ENCODE measurements around the gene ANKS3. TPM values are rescaled to one million over a fixed set of nuclear protein-coding genes. Genes with fewer than 3 reads are reported as not detected.

Gene ANKS3
- polyA plus RNA-seq, 1 donor (not counting 4 experiments of a cell fraction or from before 2014, with no cell fraction given) = 11.7 TPM

DNA sequence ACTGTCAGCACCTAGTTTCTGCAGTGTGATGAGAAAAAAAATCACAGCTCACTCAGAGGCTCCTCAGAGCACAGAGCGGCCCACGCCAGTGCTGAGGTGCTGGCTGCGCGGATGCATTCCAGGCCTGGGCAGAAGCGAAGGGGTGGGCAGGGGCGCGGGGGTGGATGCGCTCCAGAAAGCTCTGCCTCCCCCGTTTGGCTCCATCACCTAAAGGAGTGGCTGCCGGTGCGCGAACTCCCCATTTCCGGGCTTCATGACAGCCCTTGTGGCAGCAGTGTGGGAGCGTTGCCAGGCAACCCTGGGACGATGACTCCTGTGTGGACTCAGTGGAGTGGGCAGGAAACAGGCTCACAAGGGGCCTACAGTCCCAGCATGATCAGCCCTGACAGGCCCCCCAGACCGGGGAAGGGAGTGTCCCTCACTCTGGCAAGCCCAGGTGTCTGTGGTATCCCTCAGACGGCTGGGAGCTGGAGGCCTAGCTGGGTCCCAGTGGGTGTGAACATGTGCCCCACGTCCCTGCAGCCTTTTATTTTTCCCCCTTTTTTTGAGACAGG is 73.5 kb downstream of the ANKS3 start:
- no peak overlapping the region for H3K9ac ChIP-seq (ENCODE audit: control insufficient read depth, extremely low read depth, insufficient read depth, low read length)
- no peak overlapping the region for H2AFZ ChIP-seq (ENCODE audit: control insufficient read depth, low read length)
- dilution Hi-C loops (cut with MboI; ENCODE audit: extremely low pct_ligation_motif_present, low sequenced_read_pairs) = no loop called here
- no peak overlapping the region for H3K4me3 ChIP-seq (ENCODE audit: control insufficient read depth in 2 of 3, extremely low read depth in 1 of 3, insufficient read depth in 2 of 3, low read depth in 1 of 3, low read length in 3 of 3)
- no peaks in the 10 kb centered on the region for H3K9me3 ChIP-seq (ENCODE audit: control insufficient read depth, low read depth, low read length)
- no peak for DNase-seq (ENCODE audit: low read depth, low spot score)
- no peaks in the 10 kb centered on the region for H4K20me1 ChIP-seq (ENCODE audit: control insufficient read depth, extremely low read depth, insufficient read depth, low read length)
- H3K27me3 ChIP-seq (ENCODE audit: control insufficient read depth, extremely low read depth, insufficient read depth, low read length) = no peaks in the 10 kb centered on the region
- peaks cover 18% of the 10 kb centered on the region for H3K4me1 ChIP-seq (ENCODE audit: control insufficient read depth, extremely low read depth, insufficient read depth, low read length)
- peaks cover 4% of the 10 kb centered on the region for H3K9me1 ChIP-seq (ENCODE audit: control insufficient read depth, extremely low read depth, insufficient read depth, low read length)
- H3K79me2 ChIP-seq (ENCODE audit: control insufficient read depth, insufficient read depth, low read length) = no peaks in the 10 kb centered on the region
- no peak for FAIRE-seq
- H3K4me2 ChIP-seq (ENCODE audit: control insufficient read depth, extremely low read depth, insufficient read depth, low read depth, low read length) = no peak overlapping the region
- TF ChIP-seq EZH2 (IDR thresholded peaks at IDR 0.05; ENCODE audit: low read length) (no peak), CTCF (optimal IDR thresholded peaks at IDR 0.05 in 1 of 3, IDR thresholded peaks at IDR 0.05 in 1 of 3, conservative IDR thresholded peaks at IDR 0.05 in 1 of 3; ENCODE audit: extremely low read depth in 1 of 3, insufficient read depth in 2 of 3, low read length in 3 of 3) (no peak)
- H3K27ac ChIP-seq (ENCODE audit: control insufficient read depth, insufficient read depth, low read length) = no peak overlapping the region
- peaks cover 8 to 31% of the 10 kb centered on the region in 2 experiments for H3K36me3 ChIP-seq (ENCODE audit: control insufficient read depth in 2 of 2, extremely low read depth in 1 of 2, insufficient read depth in 2 of 2, low read length in 2 of 2)

DNA sequence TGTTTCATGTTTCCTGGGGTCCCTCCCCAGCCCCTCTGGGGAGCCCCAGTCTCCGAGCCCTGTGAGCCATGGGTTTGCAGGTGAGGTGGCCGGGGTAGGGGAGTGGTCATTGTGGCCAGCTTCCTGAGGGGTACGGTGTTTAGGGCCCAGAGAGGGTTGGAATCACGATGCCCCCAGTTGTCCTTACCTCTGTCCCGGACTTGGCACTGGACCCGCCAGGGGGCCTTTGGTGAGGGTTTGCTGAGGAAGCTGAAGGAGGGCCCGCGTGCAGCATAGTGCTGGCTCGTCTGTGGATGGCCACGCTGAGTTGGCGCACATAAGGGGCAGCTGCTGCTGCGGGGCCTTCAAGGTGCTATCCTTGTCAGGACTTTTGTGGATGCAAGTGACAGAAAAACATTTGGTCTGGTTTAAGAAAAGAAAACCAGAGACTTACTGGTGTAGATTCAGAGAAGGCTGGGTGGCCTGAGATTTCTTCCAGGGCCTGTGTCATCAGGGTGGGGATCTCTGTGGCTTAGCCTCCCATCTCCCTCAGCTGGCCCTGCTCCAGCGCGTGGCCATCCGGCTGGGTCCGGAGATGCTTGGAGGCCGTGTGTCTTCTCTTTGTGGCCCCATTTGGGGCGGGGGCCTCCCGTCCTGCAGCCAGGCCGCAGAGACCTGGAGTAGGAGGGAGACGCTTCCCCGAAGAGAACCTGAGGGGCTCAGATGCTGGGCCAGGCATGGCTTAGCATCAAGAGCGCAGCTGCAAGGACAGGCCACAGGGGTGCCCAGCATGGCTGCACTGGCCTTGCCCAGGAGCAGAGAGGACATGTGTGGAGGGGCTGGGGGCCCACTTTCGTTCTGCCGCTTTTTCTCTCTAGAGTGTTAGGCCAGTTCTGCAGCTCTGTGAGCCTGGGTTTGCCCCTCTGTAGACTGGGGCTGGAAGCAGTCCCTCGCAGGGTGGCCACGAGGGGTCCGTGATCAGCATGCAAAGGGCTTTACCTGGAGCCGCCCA is 74.4 kb downstream of the ANKS3 start:
- no peaks in the 10 kb centered on the region for H4K20me1 ChIP-seq (ENCODE audit: control insufficient read depth, extremely low read depth, insufficient read depth, low read length)
- no peaks in the 10 kb centered on the region for H3K79me2 ChIP-seq (ENCODE audit: control insufficient read depth, insufficient read depth, low read length)
- H3K9ac ChIP-seq (ENCODE audit: control insufficient read depth, extremely low read depth, insufficient read depth, low read length) = no peak overlapping the region
- no peak for FAIRE-seq
- no peaks in the 10 kb centered on the region for H3K27me3 ChIP-seq (ENCODE audit: control insufficient read depth, extremely low read depth, insufficient read depth, low read length)
- no peak overlapping the region for H3K4me3 ChIP-seq (ENCODE audit: control insufficient read depth in 2 of 3, extremely low read depth in 1 of 3, insufficient read depth in 2 of 3, low read depth in 1 of 3, low read length in 3 of 3)
- H3K4me1 ChIP-seq (ENCODE audit: control insufficient read depth, extremely low read depth, insufficient read depth, low read length) = peaks cover 9% of the 10 kb centered on the region
- H3K36me3 ChIP-seq (ENCODE audit: control insufficient read depth in 2 of 2, extremely low read depth in 1 of 2, insufficient read depth in 2 of 2, low read length in 2 of 2) = peaks cover 8 to 36% of the 10 kb centered on the region in 2 experiments
- DNase-seq (ENCODE audit: low read depth, low spot score) = no peak
- peaks cover 4% of the 10 kb centered on the region for H3K9me1 ChIP-seq (ENCODE audit: control insufficient read depth, extremely low read depth, insufficient read depth, low read length)
- H3K9me3 ChIP-seq (ENCODE audit: control insufficient read depth, low read depth, low read length) = no peaks in the 10 kb centered on the region
- dilution Hi-C loops (cut with MboI; ENCODE audit: extremely low pct_ligation_motif_present, low sequenced_read_pairs) = no loop called here
- no peak overlapping the region for H2AFZ ChIP-seq (ENCODE audit: control insufficient read depth, low read length)
- TF ChIP-seq CTCF (optimal IDR thresholded peaks at IDR 0.05 in 1 of 3, IDR thresholded peaks at IDR 0.05 in 1 of 3, conservative IDR thresholded peaks at IDR 0.05 in 1 of 3; ENCODE audit: extremely low read depth in 1 of 3, insufficient read depth in 2 of 3, low read length in 3 of 3) (no peak), EZH2 (IDR thresholded peaks at IDR 0.05; ENCODE audit: low read length) (no peak)
- H3K4me2 ChIP-seq (ENCODE audit: control insufficient read depth, extremely low read depth, insufficient read depth, low read depth, low read length) = no peak overlapping the region
- H3K27ac ChIP-seq (ENCODE audit: control insufficient read depth, insufficient read depth, low read length) = no peak overlapping the region

Measured in keratinocyte (primary cell).